ENCODE data around the gene ARFIP1.
A peak's percentile ranks its signal among the peaks of the same experiment; 100 is the strongest.

The ARFIP1 gene

GRCh38 chr4:152942346-152942745 is 162.6 kb downstream of the ARFIP1 start:
- DNase-seq = no peak

GRCh38 chr4:152943672-152944071 is 163.9 kb downstream of the ARFIP1 start:
- DNase-seq = peak; percentile 85

DNA sequence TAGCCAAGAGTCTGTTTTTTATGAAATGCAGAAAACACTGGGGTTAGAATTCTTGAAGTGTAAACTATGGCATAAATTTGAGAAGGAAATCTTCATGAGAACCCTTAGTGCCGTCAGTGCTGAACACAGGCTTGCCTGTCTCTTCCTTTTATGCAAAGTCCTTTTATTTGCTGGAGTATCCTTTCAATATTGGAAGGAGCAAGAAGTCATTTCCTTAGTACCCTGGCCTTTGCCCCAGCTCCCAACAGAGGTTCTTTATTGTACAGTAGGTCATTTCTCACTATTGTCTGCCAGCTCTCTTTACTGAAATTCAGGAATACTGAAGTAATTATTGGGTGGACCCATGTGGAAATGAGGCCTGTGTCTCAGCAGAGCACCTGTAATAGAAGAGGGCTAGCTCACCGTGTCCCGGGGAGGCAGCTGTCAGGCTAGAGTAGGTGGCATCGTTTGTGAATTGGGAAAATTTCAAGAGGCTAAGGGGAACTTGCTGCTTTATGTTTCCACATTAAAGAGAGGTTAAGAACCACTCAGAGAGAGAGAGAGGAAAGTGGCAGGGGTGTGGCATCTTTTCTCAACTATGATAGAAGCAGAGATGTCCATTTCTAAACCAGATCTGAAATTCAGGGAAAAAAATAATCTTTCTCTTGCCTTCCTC is 165.0 kb downstream of the ARFIP1 start:
- DNase-seq = no peak

DNA sequence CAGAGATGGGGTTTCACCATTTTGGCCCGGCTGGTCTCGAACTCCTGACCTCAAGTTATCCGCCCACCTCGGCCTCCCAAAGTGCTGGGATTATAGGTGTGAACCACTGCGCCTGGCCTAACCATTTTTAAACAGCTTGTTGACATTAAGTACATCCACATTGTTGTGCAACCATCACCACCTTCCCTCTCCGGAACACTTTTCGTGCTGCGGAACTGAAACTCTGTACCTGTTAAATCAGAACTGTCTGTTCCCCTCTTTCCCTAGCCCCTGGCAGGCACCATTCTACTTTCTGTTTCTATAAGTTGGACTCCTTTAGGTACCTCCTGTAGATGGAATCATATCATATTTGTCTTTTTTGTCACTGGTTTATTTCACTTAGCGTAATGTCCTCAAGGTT is 165.9 kb downstream of the ARFIP1 start:
- DNase-seq = no peak

DNA sequence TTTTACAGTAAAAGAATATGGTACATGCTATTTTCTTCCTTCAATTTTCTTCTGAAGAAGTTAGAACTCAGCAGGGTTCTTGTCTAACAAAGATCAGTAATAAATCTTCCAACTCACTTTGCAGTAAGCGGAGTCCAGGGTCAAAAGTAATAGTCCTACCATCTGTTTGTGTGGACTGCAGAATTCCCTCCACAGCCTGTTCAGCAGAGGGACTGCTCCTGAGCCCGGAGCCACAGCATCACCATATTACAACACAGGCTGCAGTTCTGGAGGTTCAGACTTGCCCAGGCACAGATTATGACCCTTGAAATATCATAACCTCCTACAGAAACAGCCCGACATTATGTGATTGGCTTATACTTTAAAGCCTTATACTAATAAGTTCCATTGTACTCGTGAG is 166.7 kb downstream of the ARFIP1 start:
- DNase-seq = no peak

- no peak for DNase-seq
These were observed 167.6 kb downstream of the ARFIP1 start for GRCh38 chr4:152947311-152947710.

DNA sequence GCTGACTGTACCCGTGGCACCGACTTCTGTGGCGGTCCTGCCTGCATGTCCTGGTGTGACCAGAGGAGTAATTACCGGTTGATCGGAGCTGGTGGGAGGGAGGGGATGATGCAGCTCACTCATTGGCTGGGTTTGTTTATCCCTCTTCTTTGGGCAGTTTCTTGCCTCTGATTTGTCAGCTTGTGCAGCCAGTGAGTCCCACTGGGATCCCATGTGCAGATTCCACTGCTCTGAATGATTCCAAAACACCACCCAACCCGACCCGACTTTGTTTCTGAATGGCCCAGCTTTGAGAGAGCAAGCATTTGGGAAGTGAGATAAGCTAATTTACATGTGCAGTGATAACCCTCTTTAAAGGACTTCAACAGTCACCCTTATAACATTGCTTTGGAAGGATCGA is 170.2 kb downstream of the ARFIP1 start:
- no peak for DNase-seq

DNA sequence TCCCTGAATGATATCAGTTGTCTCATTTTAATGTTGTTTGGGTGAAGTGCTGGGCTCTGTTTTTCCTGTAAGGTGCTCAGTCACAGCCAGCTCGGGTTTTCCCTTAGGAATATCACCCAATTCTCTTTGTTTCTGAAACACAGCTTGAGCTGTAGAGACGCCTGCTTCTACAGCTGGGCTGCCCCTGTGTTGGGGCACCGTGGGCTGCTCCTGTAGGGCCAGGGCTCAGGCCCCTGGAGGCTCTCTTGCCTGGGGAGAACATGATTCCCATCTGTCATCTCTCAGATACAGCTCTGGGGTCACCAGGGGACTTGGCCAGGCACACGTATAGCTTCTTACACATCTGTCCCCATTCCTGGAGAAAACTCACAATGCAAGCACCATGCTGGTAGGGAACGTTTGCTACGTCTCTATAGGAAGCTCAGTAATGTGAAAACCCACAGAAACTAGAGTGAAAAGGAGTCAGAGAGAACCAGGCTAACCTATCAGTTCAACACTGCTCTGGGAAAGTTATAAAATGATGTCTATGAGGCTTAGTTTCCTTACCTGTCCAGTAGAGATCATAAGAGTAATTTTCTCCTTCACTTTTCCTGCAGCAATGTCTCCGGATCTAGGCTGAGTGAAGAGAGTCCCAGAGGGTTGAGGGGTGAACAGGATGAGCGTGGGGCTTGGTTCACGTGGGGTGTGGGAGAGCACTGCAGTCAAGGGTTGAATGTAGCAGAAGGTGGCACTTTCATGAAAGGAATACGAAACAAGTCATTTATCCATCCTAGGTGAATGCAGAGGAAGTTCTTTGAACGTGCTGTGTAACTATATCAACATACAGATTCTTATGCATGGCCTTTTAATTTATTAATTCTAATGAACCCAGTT is 170.9 kb downstream of the ARFIP1 start:
- no peak for DNase-seq

GRCh38 chr4:152951348-152951747 is 171.6 kb downstream of the ARFIP1 start:
- no peak for DNase-seq

- DNase-seq = no peak
These were observed 173.8 kb downstream of the ARFIP1 start for GRCh38 chr4:152953514-152953913.

DNA sequence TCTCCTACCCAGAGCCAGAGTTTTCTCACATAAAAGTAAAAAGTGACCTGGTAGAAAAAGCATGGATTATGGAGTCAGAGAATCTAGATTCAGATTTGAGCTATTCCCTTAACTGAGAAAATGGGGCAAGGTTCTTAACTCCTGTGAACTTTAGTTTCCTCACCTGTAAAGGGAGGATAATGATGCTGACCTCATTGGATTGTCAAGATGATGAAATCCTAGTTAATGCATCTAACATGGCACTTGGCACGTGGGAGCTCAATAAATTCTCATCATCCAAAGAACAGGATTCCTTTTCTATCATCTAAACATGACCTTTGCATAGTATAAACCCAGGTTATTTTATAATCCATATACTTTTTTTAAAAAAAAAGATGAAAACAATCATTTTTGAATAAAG is 175.0 kb downstream of the ARFIP1 start:
- no peak for DNase-seq

GRCh38 chr4:152956147-152956546 is 176.4 kb downstream of the ARFIP1 start:
- DNase-seq = no peak

GRCh38 chr4:152956650-152957436 is 177.1 kb downstream of the ARFIP1 start:
- DNase-seq = no peak

GRCh38 chr4:152957437-152958171 is 177.8 kb downstream of the ARFIP1 start:
- no peak for DNase-seq

- DNase-seq = no peak
These were observed 179.3 kb downstream of the ARFIP1 start for GRCh38 chr4:152959080-152959479.

GRCh38 chr4:152960082-152960481 is 180.3 kb downstream of the ARFIP1 start:
- no peak for DNase-seq

- peak; percentile 42 for DNase-seq
These were observed 181.4 kb downstream of the ARFIP1 start for GRCh38 chr4:152961014-152961772.

DNA sequence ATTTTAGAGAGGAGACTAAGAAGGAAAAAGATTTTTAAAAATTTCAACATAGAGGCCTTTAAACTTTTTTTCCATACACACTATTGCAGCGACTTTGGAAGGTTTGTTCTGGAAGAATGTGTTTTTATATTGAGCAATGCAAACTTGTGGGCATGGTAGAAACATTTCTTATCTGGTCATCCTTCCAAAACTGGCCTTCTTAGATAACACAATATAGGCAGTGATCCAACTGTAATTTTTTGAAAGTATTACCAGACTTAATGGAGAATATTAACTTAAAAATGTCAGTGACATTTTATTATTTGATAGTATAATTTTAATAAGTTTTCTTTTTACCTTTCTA is 182.0 kb downstream of the ARFIP1 start:
- DNase-seq = no peak

Data from islet precursor cell (in vitro differentiated cells).